Measurements from ENCODE around the gene MMP24.
A peak's percentile ranks its signal among the peaks of the same experiment; 100 is the strongest.

The MMP24 gene

GRCh38 chr20:35279533-35280174 is 53.2 kb downstream of the MMP24 start:
- DNase-seq (ENCODE audit: low spot score), result no peak

- DNase-seq (ENCODE audit: low spot score), result no peak
These were observed 54.0 kb downstream of the MMP24 start for GRCh38 chr20:35280523-35280922.

- DNase-seq (ENCODE audit: low spot score), result no peak
These were observed 55.1 kb downstream of the MMP24 start for GRCh38 chr20:35281506-35282101.

- DNase-seq (ENCODE audit: low spot score), result no peak
These were observed 57.2 kb downstream of the MMP24 start for GRCh38 chr20:35283441-35284266.

GRCh38 chr20:35284267-35284991 is 57.9 kb downstream of the MMP24 start, which contains the start of gene EIF6:
TSS of gene EIF6 (minus strand) at chr20:35284772. CDS start at chr20:35284487, 285 bp downstream.
- DNase-seq (ENCODE audit: low spot score), result peak; percentile 87

- no peak for DNase-seq (ENCODE audit: low spot score)
These were observed 58.7 kb downstream of the MMP24 start for GRCh38 chr20:35284992-35285805.

GRCh38 chr20:35285806-35286076 is 59.3 kb downstream of the MMP24 start:
- DNase-seq (ENCODE audit: low spot score), result no peak

GRCh38 chr20:35286077-35286898 is 59.8 kb downstream of the MMP24 start:
- no peak for DNase-seq (ENCODE audit: low spot score)

GRCh38 chr20:35286899-35287508 is 60.5 kb downstream of the MMP24 start:
- no peak for DNase-seq (ENCODE audit: low spot score)

GRCh38 chr20:35287509-35288324 is 61.2 kb downstream of the MMP24 start:
- DNase-seq (ENCODE audit: low spot score), result no peak

- no peak for DNase-seq (ENCODE audit: low spot score)
These were observed 62.0 kb downstream of the MMP24 start for GRCh38 chr20:35288325-35289060.

GRCh38 chr20:35290186-35290886 is 63.8 kb downstream of the MMP24 start:
- no peak for DNase-seq (ENCODE audit: low spot score)

GRCh38 chr20:35290887-35291417 is 64.5 kb downstream of the MMP24 start:
- no peak for DNase-seq (ENCODE audit: low spot score)

- DNase-seq (ENCODE audit: low spot score), result no peak
These were observed 65.4 kb downstream of the MMP24 start, which contains the start of gene FAM83C for GRCh38 chr20:35291654-35292503. TSS of gene FAM83C (minus strand) at chr20:35292425. CDS start at chr20:35292304, 121 bp downstream.

GRCh38 chr20:35292504-35293285 is 66.2 kb downstream of the MMP24 start:
- DNase-seq (ENCODE audit: low spot score), result no peak

Data from COLO829 (cell line).